Measurements from ENCODE around the gene KMT2C.
"Not testable (repeated sequence)": the region's sequence is repeated elsewhere in the genome, so short reads cannot be mapped to it uniquely, and the experiment has no call there.

KMT2C gene

DNA sequence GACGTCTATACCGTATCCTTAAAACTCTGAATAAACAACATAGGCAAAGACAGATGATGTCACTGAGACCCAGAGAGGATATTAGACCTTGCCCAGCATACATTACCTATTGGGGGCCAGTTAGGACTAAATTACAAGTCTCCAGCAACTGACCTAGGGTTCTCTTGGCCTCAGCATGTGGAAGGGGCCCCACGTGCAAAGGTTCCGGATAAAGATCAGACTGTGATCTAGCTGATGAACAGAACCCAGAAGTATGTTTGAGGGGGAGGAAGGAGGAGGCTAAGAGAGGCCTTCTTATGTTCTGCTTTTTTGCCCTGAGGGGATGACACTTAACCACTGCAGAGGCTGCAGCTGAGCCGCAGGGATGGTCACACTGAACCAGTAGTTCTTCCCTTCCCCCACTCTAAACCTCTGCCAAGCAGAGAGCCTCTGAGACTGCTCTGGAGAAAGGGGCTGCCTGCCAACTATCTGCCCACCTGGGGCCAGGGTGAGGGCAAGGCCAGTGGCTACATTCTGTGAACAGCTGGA is 24.0 kb upstream of the KMT2C start:
- Histone ChIP-seq H4K91ac (ENCODE audit: low read length) (no peak overlapping the region), H2BK120ac (ENCODE audit: low read depth, low read length) (no peak overlapping the region), H3K4me2 (ENCODE audit: low read length, poor library complexity, severe bottlenecking) (no peak overlapping the region), H3K27me3 (ENCODE audit: control insufficient read depth in 1 of 2, insufficient read depth in 1 of 2, low read length in 2 of 2) (no peaks in the 10 kb centered on the region), H3K79me1 (replicated peaks; ENCODE audit: low read length, poor library complexity, severe bottlenecking) (peaks cover 4% of the 10 kb centered on the region), H2BK12ac (ENCODE audit: low read length in 2 of 2) (no peak overlapping the region), H3K9me3 (ENCODE audit: control insufficient read depth, low read length) (no peaks in the 10 kb centered on the region), H4K8ac (ENCODE audit: low read length) (no peak overlapping the region), H3K23ac (ENCODE audit: low read length in 2 of 2) (no peak overlapping the region), H3K4me1 (ENCODE audit: control insufficient read depth, insufficient read depth, low read depth, low read length) (peaks cover 4% of the 10 kb centered on the region), H2AK5ac (ENCODE audit: low read length, severe bottlenecking) (no peak overlapping the region), H3K18ac (ENCODE audit: low read depth in 1 of 2, low read length in 2 of 2) (no peak overlapping the region), H3K27ac (ENCODE audit: low read length, poor library complexity, severe bottlenecking) (no peak overlapping the region), H3K4ac (ENCODE audit: low read depth in 1 of 2, low read length in 2 of 2) (no peak overlapping the region), H3K9ac (ENCODE audit: low read length) (no peak overlapping the region), H2BK5ac (ENCODE audit: low read depth, low read length, poor library complexity, severe bottlenecking) (no peak overlapping the region), H3K4me3 (ENCODE audit: insufficient read depth in 1 of 2, low read depth in 1 of 2, low read length in 2 of 2) (no peak overlapping the region), H3K36me3 (ENCODE audit: control insufficient read depth in 1 of 2, insufficient read depth in 2 of 2, low read depth in 1 of 2, low read length in 2 of 2) (no peaks in the 10 kb centered on the region), H2BK15ac (ENCODE audit: low read depth, poor library complexity, severe bottlenecking) (no peak overlapping the region), H2AFZ (ENCODE audit: low read depth, low read length) (no peak overlapping the region), H3K14ac (ENCODE audit: low read length in 2 of 2) (no peak overlapping the region)
- peak; percentile 30 for DNase-seq
- WGBS: 77% methylated on average over 5 of the region's 5 CpGs

DNA sequence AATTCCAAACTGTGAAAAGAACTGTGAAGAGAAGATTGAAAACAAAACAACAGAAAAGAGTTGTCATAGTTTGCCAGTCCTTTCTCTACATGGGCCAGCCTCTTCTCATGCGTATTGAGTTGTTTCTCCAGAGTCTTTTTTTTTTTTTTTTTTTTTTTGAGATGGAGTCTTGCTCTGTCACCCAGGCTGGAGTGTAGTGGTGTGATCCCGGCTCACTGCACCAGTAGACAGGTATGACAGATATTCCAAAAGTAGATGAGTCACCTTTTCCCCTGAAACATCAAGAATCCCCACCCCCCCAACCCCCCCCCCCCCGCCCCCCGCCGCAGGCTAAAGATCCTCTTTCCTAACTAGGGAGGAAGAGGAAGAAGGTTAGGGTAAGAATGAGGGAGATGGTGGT is 15.6 kb upstream of the KMT2C start:
- Histone ChIP-seq H3K4me2 (ENCODE audit: low read length, poor library complexity, severe bottlenecking) (no peak overlapping the region), H3K9ac (ENCODE audit: low read length) (no peak overlapping the region), H2AK5ac (ENCODE audit: low read length, severe bottlenecking) (no peak overlapping the region), H3K23ac (ENCODE audit: low read length in 2 of 2) (no peak overlapping the region), H2AFZ (ENCODE audit: low read depth, low read length) (no peak overlapping the region), H3K4me3 (ENCODE audit: insufficient read depth in 1 of 2, low read depth in 1 of 2, low read length in 2 of 2) (no peak overlapping the region), H3K79me1 (replicated peaks; ENCODE audit: low read length, poor library complexity, severe bottlenecking) (no peaks in the 10 kb centered on the region), H4K8ac (ENCODE audit: low read length) (no peak overlapping the region), H3K36me3 (ENCODE audit: control insufficient read depth in 1 of 2, insufficient read depth in 2 of 2, low read depth in 1 of 2, low read length in 2 of 2) (no peaks in the 10 kb centered on the region), H2BK15ac (ENCODE audit: low read depth, poor library complexity, severe bottlenecking) (no peak overlapping the region), H3K4ac (ENCODE audit: low read depth in 1 of 2, low read length in 2 of 2) (no peak overlapping the region), H3K27me3 (ENCODE audit: control insufficient read depth in 1 of 2, insufficient read depth in 1 of 2, low read length in 2 of 2) (no peaks in the 10 kb centered on the region), H4K91ac (ENCODE audit: low read length) (no peak overlapping the region), H2BK5ac (ENCODE audit: low read depth, low read length, poor library complexity, severe bottlenecking) (no peak overlapping the region), H3K4me1 (ENCODE audit: control insufficient read depth, insufficient read depth, low read depth, low read length) (no peaks in the 10 kb centered on the region), H2BK12ac (ENCODE audit: low read length in 2 of 2) (no peak overlapping the region), H2BK120ac (ENCODE audit: low read depth, low read length) (no peak overlapping the region), H3K9me3 (ENCODE audit: control insufficient read depth, low read length) (no peaks in the 10 kb centered on the region), H3K27ac (ENCODE audit: low read length, poor library complexity, severe bottlenecking) (no peak overlapping the region), H3K18ac (ENCODE audit: low read depth in 1 of 2, low read length in 2 of 2) (no peak overlapping the region), H3K14ac (ENCODE audit: low read length in 2 of 2) (no peak overlapping the region)
- DNase-seq: no peak
- WGBS: 75% methylated on average over 1 of the region's 5 CpGs

- H3K23ac ChIP-seq (ENCODE audit: low read length in 2 of 2); H2BK120ac ChIP-seq (ENCODE audit: low read depth, low read length); H4K8ac ChIP-seq (ENCODE audit: low read length); H3K4me2 ChIP-seq (ENCODE audit: low read length, poor library complexity, severe bottlenecking); H2BK15ac ChIP-seq (ENCODE audit: low read depth, poor library complexity, severe bottlenecking); H2BK12ac ChIP-seq (ENCODE audit: low read length in 2 of 2); H3K79me1 ChIP-seq (replicated peaks; ENCODE audit: low read length, poor library complexity, severe bottlenecking); DNase-seq; H3K9me3 ChIP-seq (ENCODE audit: control insufficient read depth, low read length); H2BK5ac ChIP-seq (ENCODE audit: low read depth, low read length, poor library complexity, severe bottlenecking); H3K14ac ChIP-seq (ENCODE audit: low read length in 2 of 2); H3K18ac ChIP-seq (ENCODE audit: low read depth in 1 of 2, low read length in 2 of 2); H3K27me3 ChIP-seq (ENCODE audit: control insufficient read depth in 1 of 2, insufficient read depth in 1 of 2, low read length in 2 of 2); H2AK5ac ChIP-seq (ENCODE audit: low read length, severe bottlenecking); H3K4me1 ChIP-seq (ENCODE audit: control insufficient read depth, insufficient read depth, low read depth, low read length); H3K36me3 ChIP-seq (ENCODE audit: control insufficient read depth in 1 of 2, insufficient read depth in 2 of 2, low read depth in 1 of 2, low read length in 2 of 2); H3K4ac ChIP-seq (ENCODE audit: low read depth in 1 of 2, low read length in 2 of 2); H3K9ac ChIP-seq (ENCODE audit: low read length); H3K4me3 ChIP-seq (ENCODE audit: insufficient read depth in 1 of 2, low read depth in 1 of 2, low read length in 2 of 2); H2AFZ ChIP-seq (ENCODE audit: low read depth, low read length); H3K27ac ChIP-seq (ENCODE audit: low read length, poor library complexity, severe bottlenecking); H4K91ac ChIP-seq (ENCODE audit: low read length): not testable (repeated sequence)
- 89% methylated on average over 19 of the region's 19 CpGs for WGBS
Measured at GRCh38 chr7:152445386-152446008, 9.7 kb upstream of the KMT2C start.

- H3K18ac ChIP-seq (ENCODE audit: low read depth in 1 of 2, low read length in 2 of 2): no peak overlapping the region
- WGBS: 81% methylated on average over 5 of the region's 6 CpGs
- no peak overlapping the region for H2AFZ ChIP-seq (ENCODE audit: low read depth, low read length)
- H3K14ac ChIP-seq (ENCODE audit: low read length in 2 of 2): no peak overlapping the region
- no peak overlapping the region for H3K4me3 ChIP-seq (ENCODE audit: insufficient read depth in 1 of 2, low read depth in 1 of 2, low read length in 2 of 2)
- no peaks in the 10 kb centered on the region for H3K27me3 ChIP-seq (ENCODE audit: control insufficient read depth in 1 of 2, insufficient read depth in 1 of 2, low read length in 2 of 2)
- no peak overlapping the region for H3K23ac ChIP-seq (ENCODE audit: low read length in 2 of 2)
- H3K4me2 ChIP-seq (ENCODE audit: low read length, poor library complexity, severe bottlenecking): no peak overlapping the region
- no peak overlapping the region for H4K8ac ChIP-seq (ENCODE audit: low read length)
- no peak overlapping the region for H3K27ac ChIP-seq (ENCODE audit: low read length, poor library complexity, severe bottlenecking)
- H2BK5ac ChIP-seq (ENCODE audit: low read depth, low read length, poor library complexity, severe bottlenecking): no peak overlapping the region
- H3K79me1 ChIP-seq (replicated peaks; ENCODE audit: low read length, poor library complexity, severe bottlenecking): no peaks in the 10 kb centered on the region
- H3K4me1 ChIP-seq (ENCODE audit: control insufficient read depth, insufficient read depth, low read depth, low read length): no peaks in the 10 kb centered on the region
- H3K4ac ChIP-seq (ENCODE audit: low read depth in 1 of 2, low read length in 2 of 2): no peak overlapping the region
- H4K91ac ChIP-seq (ENCODE audit: low read length): no peak overlapping the region
- no peak overlapping the region for H2BK15ac ChIP-seq (ENCODE audit: low read depth, poor library complexity, severe bottlenecking)
- H3K9ac ChIP-seq (ENCODE audit: low read length): no peak overlapping the region
- no peak overlapping the region for H2AK5ac ChIP-seq (ENCODE audit: low read length, severe bottlenecking)
- no peak overlapping the region for H2BK120ac ChIP-seq (ENCODE audit: low read depth, low read length)
- H2BK12ac ChIP-seq (ENCODE audit: low read length in 2 of 2): no peak overlapping the region
- H3K36me3 ChIP-seq (ENCODE audit: control insufficient read depth in 1 of 2, insufficient read depth in 2 of 2, low read depth in 1 of 2, low read length in 2 of 2): no peaks in the 10 kb centered on the region
- H3K9me3 ChIP-seq (ENCODE audit: control insufficient read depth, low read length): no peaks in the 10 kb centered on the region
- no peak for DNase-seq
Measured at GRCh38 chr7:152443586-152443985, 7.8 kb upstream of the KMT2C start.

Data from mesenchymal stem cell (in vitro differentiated cells and primary cell).